GM23338 (cell line): ENCODE data around the gene CDC23. TPM values are rescaled to one million over a fixed set of nuclear protein-coding genes. Genes with fewer than 3 reads are reported as not detected.

Experiments used
- ATAC-seq: fragments of 200-7000 bp; cut with Tn5 transposase; 3 replicates; pipeline ENCODE4 v1.9.1; 2020
- DNase-seq: peaks from one replicate; pipeline ENCODE4 v3.0.0-alpha.2; 2015; ENCODE audit warnings: low spot score
- H2AFZ ChIP-seq: fragments of 200-600 bp; sonication (generic); 2 replicates; pipeline ENCODE4 v1.8.0; 2016; ENCODE audit warnings: antibody characterized with exemption, mild to moderate bottlenecking, moderate library complexity
- H3F3A ChIP-seq: fragments of 200-600 bp; sonication (generic); replicated peaks from 2 replicates; pipeline ENCODE4 v1.8.0; 2017; ENCODE audit warnings: antibody characterized with exemption, mixed run types, low read depth
- H3K27ac ChIP-seq: fragments of 200-600 bp; sonication (generic); 2 replicates; pipeline ENCODE4 v1.6.1; 2016; ENCODE audit warnings: low read depth
- H3K27me3 ChIP-seq: fragments of 200-600 bp; sonication (generic); 2 replicates; pipeline ENCODE4 v1.8.0; 2016; ENCODE audit warnings: mild to moderate bottlenecking, mixed run types, moderate library complexity; ENCODE audit not compliant: insufficient read depth
- H3K36me3 ChIP-seq: fragments of 200-600 bp; sonication (generic); 2 replicates; pipeline ENCODE4 v1.8.0; 2016; ENCODE audit warnings: mild to moderate bottlenecking; ENCODE audit not compliant: insufficient read depth
- H3K4me1 ChIP-seq: fragments of 200-600 bp; sonication (generic); 2 replicates; pipeline ENCODE4 v1.8.0; 2016; ENCODE audit warnings: mild to moderate bottlenecking, moderate library complexity; ENCODE audit not compliant: insufficient read depth
- H3K4me2 ChIP-seq: fragments of 200-600 bp; sonication (generic); 2 replicates; pipeline ENCODE4 v1.7.1; 2017; ENCODE audit warnings: mixed run types
- H3K4me3 ChIP-seq: fragments of 200-600 bp; sonication (generic); 2 replicates; pipeline ENCODE4 v1.6.1; 2016; ENCODE audit warnings: mixed run types
- H3K79me2 ChIP-seq: fragments of 200-600 bp; sonication (generic); replicated peaks from 2 replicates; pipeline ENCODE4 v1.8.0; 2017; ENCODE audit warnings: mild to moderate bottlenecking; ENCODE audit not compliant: insufficient read depth
- H3K9me2 ChIP-seq: fragments of 200-600 bp; sonication (generic); 2 replicates; pipeline ENCODE4 v1.8.0; 2017; ENCODE audit not compliant: insufficient read depth
- H4K20me1 ChIP-seq: fragments of 200-600 bp; sonication (generic); replicated peaks from 2 replicates; pipeline ENCODE4 v1.8.0; 2017; ENCODE audit warnings: mild to moderate bottlenecking; ENCODE audit not compliant: insufficient read depth
- H3K27ac Mint-ChIP-seq: 2 replicates; pipeline ENCODE4 v1.8.0; 2020; ENCODE audit warnings: inconsistent platforms, mild to moderate bottlenecking, moderate library complexity, mixed read lengths
- H3K27me3 Mint-ChIP-seq: 3 replicates; pipeline ENCODE4 v1.8.0; 2022; ENCODE audit warnings: low read depth, mild to moderate bottlenecking, moderate library complexity, mixed read lengths, inconsistent platforms; ENCODE audit not compliant: insufficient read depth, poor library complexity
- H3K36me3 Mint-ChIP-seq: 3 replicates; pipeline ENCODE4 v1.8.0; 2021; ENCODE audit warnings: low read depth, mild to moderate bottlenecking, inconsistent platforms, moderate library complexity, mixed read lengths
- H3K4me1 Mint-ChIP-seq: 3 replicates; pipeline ENCODE4 v1.8.0; 2020; ENCODE audit warnings: mild to moderate bottlenecking, inconsistent platforms, mixed read lengths
- H3K4me3 Mint-ChIP-seq: 3 replicates; pipeline ENCODE4 v1.8.0; 2021; ENCODE audit warnings: moderate library complexity, mild to moderate bottlenecking, inconsistent platforms, mixed read lengths
- H3K9me3 Mint-ChIP-seq: 3 replicates; pipeline ENCODE4 v1.8.0; 2020; ENCODE audit warnings: moderate library complexity, mild to moderate bottlenecking, inconsistent platforms, mixed read lengths
- CREB1 ChIP-seq: fragments of 250-450 bp; sonication (Bioruptor Pico); IDR thresholded peaks from 2 replicates; pipeline ENCODE4 v1.5.0; 2020; ENCODE audit warnings: low read depth, mild to moderate bottlenecking, moderate library complexity
- EZH2 ChIP-seq: fragments of 200-600 bp; sonication (generic); IDR thresholded peaks from one replicate; pipeline ENCODE4 v1.8.0; 2017; ENCODE audit warnings: antibody characterized with exemption, mild to moderate bottlenecking, low read depth; ENCODE audit not compliant: unreplicated experiment
- NANOG ChIP-seq: IDR thresholded peaks from 2 replicates; pipeline ENCODE4 v1.6.1; 2016; ENCODE audit warnings: antibody characterized with exemption, borderline replicate concordance
- polyA plus RNA-seq: library from polyadenylated mRNA; unstranded; fragments of >200 nt; fragmentation: Nextera tagmentation; extraction: Ambion mirVana; gene quantifications from 2 replicates; pipeline ENCODE4 v1.2.1, GENCODE V29; 2016
- total RNA-seq: library from RNA; depleted of rRNA; stranded (reverse); fragments of >200 nt; shearing (Covaris generic); gene quantifications from 2 replicates; pipeline ENCODE4 v1.2.3, GENCODE V29; 2014
- TF ChIP-seq, protein P1 (sequence below): IDR thresholded peaks from 2 replicates; pipeline ENCODE4 v1.6.1; 2016; ENCODE audit warnings: antibody characterized with exemption
- TF ChIP-seq, protein P2 (sequence below): IDR thresholded peaks from one replicate; pipeline ENCODE4 v1.6.1; 2018; ENCODE audit warnings: antibody characterized with exemption; ENCODE audit not compliant: unreplicated experiment
- TF ChIP-seq, protein P3 (sequence below): fragments of 250-450 bp; sonication (Bioruptor Pico); IDR thresholded peaks from 2 replicates; pipeline ENCODE4 v1.5.0; 2020; ENCODE audit warnings: mild to moderate bottlenecking, moderate library complexity

The CDC23 gene
- total and polyA plus RNA-seq, 2 experiments from 2014 or later, result 28.0 to 45.9 TPM

DNA sequence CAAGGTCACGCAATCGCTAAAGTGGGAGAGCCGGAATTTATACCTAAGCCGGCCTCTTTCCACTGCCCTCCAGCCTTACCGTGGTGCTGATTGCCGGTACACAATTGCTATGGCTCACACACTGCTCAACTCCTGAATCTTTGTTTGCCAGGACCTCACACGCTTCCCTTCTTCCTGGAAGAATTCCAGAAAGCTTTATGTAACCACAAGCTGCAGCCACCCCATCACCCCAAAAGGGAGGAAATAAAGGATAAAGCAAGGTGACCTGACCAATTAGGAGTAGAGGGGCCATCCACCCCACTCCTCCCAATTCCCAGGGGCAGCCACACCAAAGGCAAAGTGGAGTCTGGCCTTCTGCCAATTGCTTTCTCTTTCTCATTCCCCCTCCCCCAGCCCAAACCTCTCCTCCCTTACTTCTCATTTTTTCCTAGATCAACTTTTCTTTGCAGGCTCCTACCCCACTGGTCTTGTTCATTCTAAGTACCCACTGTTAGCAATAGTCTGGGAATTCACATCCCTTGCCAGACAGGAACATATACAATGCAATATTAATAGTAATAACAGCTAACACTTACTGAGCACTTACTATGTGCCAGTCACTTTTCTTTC lies 18.0 kb upstream of the CDC23 start (continued):
- TF ChIP-seq EZH2, result no peak
- TF ChIP-seq NANOG, result no peak

DNA sequence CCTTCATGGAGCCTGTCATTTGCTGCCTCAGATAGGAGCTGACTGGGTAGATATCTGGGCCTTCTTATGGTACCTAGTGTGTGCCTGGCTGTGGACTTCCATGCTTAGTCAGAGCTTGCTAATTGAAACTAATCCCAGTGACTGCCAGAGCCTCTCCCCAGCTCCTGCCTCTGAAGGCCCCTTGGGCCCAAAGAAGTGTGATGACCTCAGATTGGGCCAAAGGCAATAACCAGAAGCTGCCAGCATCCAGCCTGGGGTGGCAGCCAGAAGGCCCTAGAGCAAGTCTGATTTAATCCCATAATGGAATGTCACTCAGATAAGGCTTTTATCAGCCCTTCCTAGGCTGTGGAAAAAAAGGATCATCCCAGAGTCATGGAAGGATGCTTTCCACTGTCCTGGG lies 17.1 kb upstream of the CDC23 start:
- no peak for ATAC-seq
- H3K4me1 ChIP-seq, result no peaks in the 10 kb centered on the region
- no peaks in the 10 kb centered on the region for H4K20me1 ChIP-seq
- no peaks in the 10 kb centered on the region for H3F3A ChIP-seq
- TF ChIP-seq CREB1, result no peak
- TF ChIP-seq, protein P1, sequence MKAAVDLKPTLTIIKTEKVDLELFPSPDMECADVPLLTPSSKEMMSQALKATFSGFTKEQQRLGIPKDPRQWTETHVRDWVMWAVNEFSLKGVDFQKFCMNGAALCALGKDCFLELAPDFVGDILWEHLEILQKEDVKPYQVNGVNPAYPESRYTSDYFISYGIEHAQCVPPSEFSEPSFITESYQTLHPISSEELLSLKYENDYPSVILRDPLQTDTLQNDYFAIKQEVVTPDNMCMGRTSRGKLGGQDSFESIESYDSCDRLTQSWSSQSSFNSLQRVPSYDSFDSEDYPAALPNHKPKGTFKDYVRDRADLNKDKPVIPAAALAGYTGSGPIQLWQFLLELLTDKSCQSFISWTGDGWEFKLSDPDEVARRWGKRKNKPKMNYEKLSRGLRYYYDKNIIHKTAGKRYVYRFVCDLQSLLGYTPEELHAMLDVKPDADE, result no peak
- TF ChIP-seq, protein P2, sequence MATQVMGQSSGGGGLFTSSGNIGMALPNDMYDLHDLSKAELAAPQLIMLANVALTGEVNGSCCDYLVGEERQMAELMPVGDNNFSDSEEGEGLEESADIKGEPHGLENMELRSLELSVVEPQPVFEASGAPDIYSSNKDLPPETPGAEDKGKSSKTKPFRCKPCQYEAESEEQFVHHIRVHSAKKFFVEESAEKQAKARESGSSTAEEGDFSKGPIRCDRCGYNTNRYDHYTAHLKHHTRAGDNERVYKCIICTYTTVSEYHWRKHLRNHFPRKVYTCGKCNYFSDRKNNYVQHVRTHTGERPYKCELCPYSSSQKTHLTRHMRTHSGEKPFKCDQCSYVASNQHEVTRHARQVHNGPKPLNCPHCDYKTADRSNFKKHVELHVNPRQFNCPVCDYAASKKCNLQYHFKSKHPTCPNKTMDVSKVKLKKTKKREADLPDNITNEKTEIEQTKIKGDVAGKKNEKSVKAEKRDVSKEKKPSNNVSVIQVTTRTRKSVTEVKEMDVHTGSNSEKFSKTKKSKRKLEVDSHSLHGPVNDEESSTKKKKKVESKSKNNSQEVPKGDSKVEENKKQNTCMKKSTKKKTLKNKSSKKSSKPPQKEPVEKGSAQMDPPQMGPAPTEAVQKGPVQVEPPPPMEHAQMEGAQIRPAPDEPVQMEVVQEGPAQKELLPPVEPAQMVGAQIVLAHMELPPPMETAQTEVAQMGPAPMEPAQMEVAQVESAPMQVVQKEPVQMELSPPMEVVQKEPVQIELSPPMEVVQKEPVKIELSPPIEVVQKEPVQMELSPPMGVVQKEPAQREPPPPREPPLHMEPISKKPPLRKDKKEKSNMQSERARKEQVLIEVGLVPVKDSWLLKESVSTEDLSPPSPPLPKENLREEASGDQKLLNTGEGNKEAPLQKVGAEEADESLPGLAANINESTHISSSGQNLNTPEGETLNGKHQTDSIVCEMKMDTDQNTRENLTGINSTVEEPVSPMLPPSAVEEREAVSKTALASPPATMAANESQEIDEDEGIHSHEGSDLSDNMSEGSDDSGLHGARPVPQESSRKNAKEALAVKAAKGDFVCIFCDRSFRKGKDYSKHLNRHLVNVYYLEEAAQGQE, result no peak
- TF ChIP-seq, protein P3, sequence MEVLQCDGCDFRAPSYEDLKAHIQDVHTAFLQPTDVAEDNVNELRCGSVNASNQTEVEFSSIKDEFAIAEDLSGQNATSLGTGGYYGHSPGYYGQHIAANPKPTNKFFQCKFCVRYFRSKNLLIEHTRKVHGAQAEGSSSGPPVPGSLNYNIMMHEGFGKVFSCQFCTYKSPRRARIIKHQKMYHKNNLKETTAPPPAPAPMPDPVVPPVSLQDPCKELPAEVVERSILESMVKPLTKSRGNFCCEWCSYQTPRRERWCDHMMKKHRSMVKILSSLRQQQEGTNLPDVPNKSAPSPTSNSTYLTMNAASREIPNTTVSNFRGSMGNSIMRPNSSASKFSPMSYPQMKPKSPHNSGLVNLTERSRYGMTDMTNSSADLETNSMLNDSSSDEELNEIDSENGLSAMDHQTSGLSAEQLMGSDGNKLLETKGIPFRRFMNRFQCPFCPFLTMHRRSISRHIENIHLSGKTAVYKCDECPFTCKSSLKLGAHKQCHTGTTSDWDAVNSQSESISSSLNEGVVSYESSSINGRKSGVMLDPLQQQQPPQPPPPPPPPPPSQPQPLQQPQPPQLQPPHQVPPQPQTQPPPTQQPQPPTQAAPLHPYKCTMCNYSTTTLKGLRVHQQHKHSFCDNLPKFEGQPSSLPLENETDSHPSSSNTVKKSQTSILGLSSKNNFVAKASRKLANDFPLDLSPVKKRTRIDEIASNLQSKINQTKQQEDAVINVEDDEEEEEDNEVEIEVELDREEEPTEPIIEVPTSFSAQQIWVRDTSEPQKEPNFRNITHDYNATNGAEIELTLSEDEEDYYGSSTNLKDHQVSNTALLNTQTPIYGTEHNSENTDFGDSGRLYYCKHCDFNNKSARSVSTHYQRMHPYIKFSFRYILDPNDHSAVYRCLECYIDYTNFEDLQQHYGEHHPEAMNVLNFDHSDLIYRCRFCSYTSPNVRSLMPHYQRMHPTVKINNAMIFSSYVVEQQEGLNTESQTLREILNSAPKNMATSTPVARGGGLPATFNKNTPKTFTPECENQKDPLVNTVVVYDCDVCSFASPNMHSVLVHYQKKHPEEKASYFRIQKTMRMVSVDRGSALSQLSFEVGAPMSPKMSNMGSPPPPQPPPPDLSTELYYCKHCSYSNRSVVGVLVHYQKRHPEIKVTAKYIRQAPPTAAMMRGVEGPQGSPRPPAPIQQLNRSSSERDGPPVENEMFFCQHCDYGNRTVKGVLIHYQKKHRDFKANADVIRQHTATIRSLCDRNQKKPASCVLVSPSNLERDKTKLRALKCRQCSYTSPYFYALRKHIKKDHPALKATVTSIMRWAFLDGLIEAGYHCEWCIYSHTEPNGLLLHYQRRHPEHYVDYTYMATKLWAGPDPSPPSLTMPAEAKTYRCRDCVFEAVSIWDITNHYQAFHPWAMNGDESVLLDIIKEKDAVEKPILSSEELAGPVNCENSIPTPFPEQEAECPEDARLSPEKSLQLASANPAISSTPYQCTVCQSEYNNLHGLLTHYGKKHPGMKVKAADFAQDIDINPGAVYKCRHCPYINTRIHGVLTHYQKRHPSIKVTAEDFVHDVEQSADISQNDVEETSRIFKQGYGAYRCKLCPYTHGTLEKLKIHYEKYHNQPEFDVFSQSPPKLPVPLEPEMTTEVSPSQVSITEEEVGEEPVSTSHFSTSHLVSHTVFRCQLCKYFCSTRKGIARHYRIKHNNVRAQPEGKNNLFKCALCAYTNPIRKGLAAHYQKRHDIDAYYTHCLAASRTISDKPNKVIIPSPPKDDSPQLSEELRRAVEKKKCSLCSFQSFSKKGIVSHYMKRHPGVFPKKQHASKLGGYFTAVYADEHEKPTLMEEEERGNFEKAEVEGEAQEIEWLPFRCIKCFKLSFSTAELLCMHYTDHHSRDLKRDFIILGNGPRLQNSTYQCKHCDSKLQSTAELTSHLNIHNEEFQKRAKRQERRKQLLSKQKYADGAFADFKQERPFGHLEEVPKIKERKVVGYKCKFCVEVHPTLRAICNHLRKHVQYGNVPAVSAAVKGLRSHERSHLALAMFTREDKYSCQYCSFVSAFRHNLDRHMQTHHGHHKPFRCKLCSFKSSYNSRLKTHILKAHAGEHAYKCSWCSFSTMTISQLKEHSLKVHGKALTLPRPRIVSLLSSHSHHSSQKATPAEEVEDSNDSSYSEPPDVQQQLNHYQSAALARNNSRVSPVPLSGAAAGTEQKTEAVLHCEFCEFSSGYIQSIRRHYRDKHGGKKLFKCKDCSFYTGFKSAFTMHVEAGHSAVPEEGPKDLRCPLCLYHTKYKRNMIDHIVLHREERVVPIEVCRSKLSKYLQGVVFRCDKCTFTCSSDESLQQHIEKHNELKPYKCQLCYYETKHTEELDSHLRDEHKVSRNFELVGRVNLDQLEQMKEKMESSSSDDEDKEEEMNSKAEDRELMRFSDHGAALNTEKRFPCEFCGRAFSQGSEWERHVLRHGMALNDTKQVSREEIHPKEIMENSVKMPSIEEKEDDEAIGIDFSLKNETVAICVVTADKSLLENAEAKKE (CRISPR knock-in tag), result no peak
- Mint-ChIP-seq H3K4me1 (no peaks in the 10 kb centered on the region), H3K4me3 (no peak overlapping the region), H3K27me3 (no peaks in the 10 kb centered on the region), H3K36me3 (no peaks in the 10 kb centered on the region; the same call in 2 of the 3 replicates), H3K27ac (no peak overlapping the region), H3K9me3 (peaks cover 9% of the 10 kb centered on the region)
- H3K27me3 ChIP-seq, result no peaks in the 10 kb centered on the region
- no peak overlapping the region for H3K4me2 ChIP-seq
- H3K4me3 ChIP-seq, result no peak overlapping the region
- H3K79me2 ChIP-seq, result no peaks in the 10 kb centered on the region
- H3K36me3 ChIP-seq, result no peaks in the 10 kb centered on the region
- no peak for DNase-seq
- no peaks in the 10 kb centered on the region for H3K9me2 ChIP-seq
- no peak overlapping the region; the same call in 1 of the 2 replicates for H2AFZ ChIP-seq
- H3K27ac ChIP-seq, result no peak overlapping the region
